Calu3 (cell line): ENCODE results near the gene RNF208. TPM values are rescaled to one million over a fixed set of nuclear protein-coding genes. Genes with fewer than 3 reads are reported as not detected.

ENCODE experiments used
- BruUV-seq: library from RNA; stranded (reverse); fragments of 400-500 nt; replicated peaks from 2 replicates; lab custom pipeline; 2021; lab: Mats Ljungman, UMichigan
- CTCF ChIA-PET: fragments of 300-600 bp; sonication (Branson Sonifier 250); formaldehyde crosslinking; loops from one replicate; lab custom pipeline; 2022; ENCODE audit warnings: antibody characterized with exemption; lab: Charles Lee
- DNase-seq: peaks from one replicate; pipeline ENCODE4 v3.0.0; 2022
- H3K27ac Mint-ChIP-seq: one replicate; pipeline ENCODE4 v1.8.0; 2022; ENCODE audit warnings: mixed read lengths; ENCODE audit not compliant: unreplicated experiment
- H3K27me3 Mint-ChIP-seq: one replicate; pipeline ENCODE4 v1.8.0; 2022; ENCODE audit warnings: mixed read lengths; ENCODE audit not compliant: unreplicated experiment
- H3K36me3 Mint-ChIP-seq: one replicate; pipeline ENCODE4 v1.8.0; 2022; ENCODE audit warnings: mild to moderate bottlenecking, moderate library complexity, mixed read lengths; ENCODE audit not compliant: insufficient read depth, unreplicated experiment
- H3K4me1 Mint-ChIP-seq: one replicate; pipeline ENCODE4 v1.8.0; 2022; ENCODE audit warnings: mild to moderate bottlenecking, low read depth, mixed read lengths; ENCODE audit not compliant: unreplicated experiment
- H3K4me3 Mint-ChIP-seq: one replicate; pipeline ENCODE4 v1.8.0; 2022; ENCODE audit warnings: mild to moderate bottlenecking, low read depth, moderate library complexity, mixed read lengths; ENCODE audit not compliant: unreplicated experiment
- H3K9me3 Mint-ChIP-seq: one replicate; pipeline ENCODE4 v1.8.0; 2022; ENCODE audit warnings: low read depth, mixed read lengths; ENCODE audit not compliant: unreplicated experiment
- intact Hi-C: fragments of 100-400 bp; cut with micrococcal nuclease; formaldehyde crosslinking; loops from one replicate; pipeline ENCODE4 v1.10.0; 2022; ENCODE audit not compliant: unreplicated experiment
- total RNA-seq: library from RNA; stranded (reverse); gene quantifications from 2 replicates; pipeline ENCODE4 v1.2.3, GENCODE V29; 2022
- TF ChIP-seq, protein P1 (sequence below): fragments of 200-600 bp; IDR thresholded peaks from one replicate; pipeline ENCODE4 v1.8.0; 2022; ENCODE audit warnings: antibody characterized with exemption; ENCODE audit not compliant: unreplicated experiment

The RNF208 gene
- total RNA-seq, 1 experiment from 2014 or later, result 10.1 TPM

DNA sequence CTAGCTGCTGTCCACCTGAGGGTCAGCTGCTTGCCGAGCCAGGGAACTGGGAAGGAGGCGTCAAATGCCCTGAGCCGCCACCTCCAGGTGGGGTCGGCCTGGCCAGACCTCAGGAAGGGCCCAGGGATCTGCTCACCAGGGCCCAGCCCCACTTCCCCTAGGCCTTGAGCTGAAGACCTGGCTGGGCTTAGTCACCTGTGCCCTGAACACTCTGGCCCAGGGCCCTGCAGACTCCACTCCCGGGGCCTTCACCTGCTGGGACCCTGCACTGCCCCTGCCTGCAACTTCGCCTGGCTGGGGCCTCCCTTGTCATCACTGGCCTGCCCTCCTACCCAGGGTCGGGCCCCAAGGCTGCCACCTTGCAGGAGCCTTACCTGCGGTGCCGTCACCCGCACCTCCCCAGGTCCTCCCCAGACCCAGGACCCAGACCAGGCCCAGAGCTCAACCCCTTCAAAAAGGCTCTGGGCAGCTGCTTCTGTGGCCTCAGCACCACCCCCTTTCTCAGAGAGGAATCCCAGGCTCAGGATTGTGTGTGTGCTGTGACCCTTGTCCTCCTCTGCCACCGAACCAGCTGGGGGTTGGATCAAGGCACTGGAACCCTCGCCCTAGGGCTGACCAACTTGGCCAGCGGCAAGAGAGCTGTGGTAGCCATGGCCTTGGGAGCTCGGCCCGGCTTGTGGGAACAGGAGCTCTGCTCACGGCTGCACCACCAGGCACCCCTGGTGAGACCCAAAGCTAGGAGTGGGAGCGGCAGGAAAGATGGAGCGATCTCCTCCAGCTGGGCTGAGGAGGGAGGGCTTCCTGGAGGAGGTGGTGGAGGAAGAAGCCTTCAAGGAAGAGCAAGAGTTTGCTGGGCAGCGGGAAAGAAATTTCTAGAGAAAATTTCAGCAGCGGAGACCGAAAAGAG, 31.9 kb upstream of the RNF208 start:
- CTCF ChIA-PET, result interaction anchor here (0.7 to 1.2 kb wide), 4 partner anchors 12 to 33 kb away, joined by 3 to 4 read pairs (median 3); no protein-coding TSS in a partner anchor
- TF ChIP-seq, protein P1, sequence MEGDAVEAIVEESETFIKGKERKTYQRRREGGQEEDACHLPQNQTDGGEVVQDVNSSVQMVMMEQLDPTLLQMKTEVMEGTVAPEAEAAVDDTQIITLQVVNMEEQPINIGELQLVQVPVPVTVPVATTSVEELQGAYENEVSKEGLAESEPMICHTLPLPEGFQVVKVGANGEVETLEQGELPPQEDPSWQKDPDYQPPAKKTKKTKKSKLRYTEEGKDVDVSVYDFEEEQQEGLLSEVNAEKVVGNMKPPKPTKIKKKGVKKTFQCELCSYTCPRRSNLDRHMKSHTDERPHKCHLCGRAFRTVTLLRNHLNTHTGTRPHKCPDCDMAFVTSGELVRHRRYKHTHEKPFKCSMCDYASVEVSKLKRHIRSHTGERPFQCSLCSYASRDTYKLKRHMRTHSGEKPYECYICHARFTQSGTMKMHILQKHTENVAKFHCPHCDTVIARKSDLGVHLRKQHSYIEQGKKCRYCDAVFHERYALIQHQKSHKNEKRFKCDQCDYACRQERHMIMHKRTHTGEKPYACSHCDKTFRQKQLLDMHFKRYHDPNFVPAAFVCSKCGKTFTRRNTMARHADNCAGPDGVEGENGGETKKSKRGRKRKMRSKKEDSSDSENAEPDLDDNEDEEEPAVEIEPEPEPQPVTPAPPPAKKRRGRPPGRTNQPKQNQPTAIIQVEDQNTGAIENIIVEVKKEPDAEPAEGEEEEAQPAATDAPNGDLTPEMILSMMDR, result no peak
- intact Hi-C loops, result no loop called here
- DNase-seq, result no peak
- Mint-ChIP-seq H3K27me3 (no peaks in the 10 kb centered on the region), H3K9me3 (no peaks in the 10 kb centered on the region), H3K27ac (peak overlapping the region; percentile 66), H3K36me3 (peaks cover 46% of the 10 kb centered on the region), H3K4me1 (no peaks in the 10 kb centered on the region), H3K4me3 (peak overlapping the region; percentile 80)
- BruUV-seq, result no TSS peak

DNA sequence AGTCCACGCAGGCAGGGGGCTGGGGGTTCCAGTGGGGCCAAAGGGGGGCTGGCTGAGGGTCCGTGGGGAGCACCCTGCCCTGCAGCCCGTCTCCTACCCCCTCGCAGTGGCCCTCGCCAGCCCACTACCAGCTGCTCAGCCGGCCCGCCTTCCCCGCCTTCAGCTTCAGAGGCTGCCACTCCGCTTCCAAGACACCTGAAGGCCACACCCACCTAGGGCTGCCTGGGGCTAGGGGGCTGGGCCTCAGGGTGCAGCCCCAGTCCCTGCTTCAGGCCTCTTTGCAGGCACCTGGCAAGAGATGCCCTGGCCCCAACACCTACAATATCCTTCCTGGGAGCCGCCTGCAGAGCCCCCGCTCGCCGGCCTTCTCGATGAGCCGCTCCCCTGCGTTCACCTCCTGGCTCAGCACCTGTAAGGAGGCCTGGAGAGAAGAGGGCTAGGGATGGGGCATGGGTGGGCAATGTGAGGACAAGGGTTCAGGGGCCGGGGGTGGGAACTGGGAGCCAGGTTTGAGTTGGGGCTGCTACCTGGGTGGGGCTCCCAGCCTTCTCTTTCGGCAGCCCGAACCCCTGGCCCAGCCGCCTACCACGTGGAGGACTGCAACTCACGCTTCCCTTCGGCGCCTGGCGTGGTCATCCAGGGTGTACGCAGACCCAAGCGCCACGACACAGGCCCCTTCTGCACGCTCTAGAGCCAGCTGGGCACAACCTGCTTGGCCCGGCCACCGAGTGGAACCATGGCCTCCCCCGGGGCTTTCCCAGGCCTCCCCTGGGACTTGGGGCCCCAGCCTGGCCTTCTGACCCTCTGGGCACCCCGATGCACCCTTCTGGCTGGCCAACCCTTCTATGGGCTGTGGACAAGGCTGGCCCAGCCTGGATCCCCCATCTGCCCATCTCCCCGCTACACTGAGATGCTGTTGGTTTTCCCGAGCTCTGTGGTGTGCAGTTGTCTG, 30.8 kb upstream of the RNF208 start:
- no TSS peak for BruUV-seq
- Mint-ChIP-seq H3K27ac (no peak overlapping the region), H3K9me3 (no peaks in the 10 kb centered on the region), H3K27me3 (no peaks in the 10 kb centered on the region), H3K36me3 (peaks cover 39% of the 10 kb centered on the region), H3K4me3 (no peak overlapping the region), H3K4me1 (no peaks in the 10 kb centered on the region)
- CTCF ChIA-PET, result no interaction called here
- TF ChIP-seq, protein P1, result no peak
- no peak for DNase-seq
- intact Hi-C loops, result no loop called here

DNA sequence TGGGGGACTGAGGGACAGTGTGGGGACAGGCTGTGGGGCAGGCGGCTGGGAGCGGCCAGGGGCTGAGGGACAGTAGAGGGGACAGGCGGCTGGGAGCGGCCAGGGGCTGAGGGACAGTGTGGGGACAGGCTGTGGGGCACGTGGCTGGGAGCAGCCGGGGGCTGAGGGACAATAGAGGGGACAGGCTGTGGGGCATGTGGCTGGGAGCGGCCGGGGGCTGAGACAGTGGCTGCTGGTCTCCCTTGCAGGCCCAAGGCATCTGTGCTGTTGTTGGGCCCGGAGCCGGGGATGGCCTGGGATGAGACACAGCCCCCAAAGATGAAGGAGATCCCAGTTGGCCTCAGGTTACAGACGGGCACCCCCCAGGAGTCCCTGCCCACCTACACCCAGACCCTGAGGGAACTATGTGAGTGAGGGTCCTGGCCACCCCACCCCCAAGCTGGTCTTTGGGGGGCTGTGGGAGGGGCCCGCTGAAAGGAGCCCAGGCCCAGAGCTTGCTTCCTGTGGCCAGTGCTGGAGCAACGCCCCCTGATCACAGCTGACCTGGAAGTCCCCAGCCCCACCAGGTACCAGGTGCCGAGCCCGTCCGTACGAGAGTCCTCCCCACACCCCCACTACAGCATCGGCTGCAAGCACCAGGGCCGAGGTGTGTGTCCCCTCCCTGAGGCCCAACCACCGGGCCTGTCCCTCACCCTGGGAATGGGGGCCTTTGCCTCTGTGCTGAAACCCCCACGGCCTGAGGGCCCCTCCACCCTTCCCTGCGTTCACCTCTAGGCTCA, 29.6 kb upstream of the RNF208 start:
- intact Hi-C loops, result no loop called here

More for the DNA sequence above, 29.6 kb upstream of the RNF208 start:
- no peak for DNase-seq
- H3K27me3 Mint-ChIP-seq, result no peaks in the 10 kb centered on the region
- no peaks in the 10 kb centered on the region for H3K9me3 Mint-ChIP-seq
- TF ChIP-seq, protein P1, result no peak
- peaks cover 39% of the 10 kb centered on the region for H3K36me3 Mint-ChIP-seq
- CTCF ChIA-PET, result interaction anchor here (0.6 to 1.0 kb wide), 2 partner anchors 10 to 306 kb away, joined by 3 to 4 read pairs; no protein-coding TSS in a partner anchor
- H3K27ac Mint-ChIP-seq, result no peak overlapping the region
- H3K4me3 Mint-ChIP-seq, result no peak overlapping the region
- no TSS peak for BruUV-seq
- H3K4me1 Mint-ChIP-seq, result no peaks in the 10 kb centered on the region
